HuH-7 (cell line): ENCODE data around the gene RHEB.
"Not testable (repeated sequence)": the region's sequence is repeated elsewhere in the genome, so short reads cannot be mapped to it uniquely, and the experiment has no call there.

Experiments used
- DNase-seq: peaks from one replicate; pipeline ENCODE4 v3.0.0; 2011; ENCODE audit warnings: low spot score

The RHEB gene

GRCh38 chr7:151524845-151525244 is 5.2 kb upstream of the RHEB start:
- no peak for DNase-seq

- DNase-seq = no peak
Observed at GRCh38 chr7:151524331-151524730, 4.6 kb upstream of the RHEB start.

GRCh38 chr7:151520419-151521261 is 945 bp upstream of the RHEB start:
- no peak for DNase-seq

- DNase-seq = not testable (repeated sequence)
Observed at GRCh38 chr7:151518947-151519764, 539 bp downstream of the RHEB start.

- peak; percentile 51 for DNase-seq
Observed at GRCh38 chr7:151518105-151518946, 1.4 kb downstream of the RHEB start.

- DNase-seq = no peak
Observed at GRCh38 chr7:151517601-151518104, 2.0 kb downstream of the RHEB start.

GRCh38 chr7:151515276-151515565 is 4.5 kb downstream of the RHEB start:
- no peak for DNase-seq

- no peak for DNase-seq
Observed at GRCh38 chr7:151514461-151515275, 5.0 kb downstream of the RHEB start.

- no peak for DNase-seq
Observed at GRCh38 chr7:151513133-151513532, 6.6 kb downstream of the RHEB start.

- DNase-seq = no peak
Observed at GRCh38 chr7:151512353-151512752, 7.3 kb downstream of the RHEB start.

GRCh38 chr7:151511946-151512345 is 7.7 kb downstream of the RHEB start:
- DNase-seq = no peak

GRCh38 chr7:151511270-151511669 is 8.4 kb downstream of the RHEB start:
- no peak for DNase-seq

- DNase-seq = no peak
Observed at GRCh38 chr7:151509670-151510333, 9.9 kb downstream of the RHEB start.

GRCh38 chr7:151508991-151509390 is 10.7 kb downstream of the RHEB start:
- DNase-seq = no peak

- no peak for DNase-seq
Observed at GRCh38 chr7:151507806-151508205, 11.9 kb downstream of the RHEB start.

- no peak for DNase-seq
Observed at GRCh38 chr7:151506901-151507382, 12.8 kb downstream of the RHEB start.

- no peak for DNase-seq
Observed at GRCh38 chr7:151505836-151506468, 13.7 kb downstream of the RHEB start.

- no peak for DNase-seq
Observed at GRCh38 chr7:151505433-151505832, 14.3 kb downstream of the RHEB start.

- DNase-seq = no peak
Observed at GRCh38 chr7:151504715-151505326, 14.9 kb downstream of the RHEB start.
